ENCODE data around the gene RINT1. TPM values are rescaled to one million over a fixed set of nuclear protein-coding genes. Genes with fewer than 3 reads are reported as not detected.
"Not testable (repeated sequence)": the region's sequence is repeated elsewhere in the genome, so short reads cannot be mapped to it uniquely, and the experiment has no call there.

Gene RINT1
- polyA plus RNA-seq, 3 donors: 17.2 to 26.9 (median 25.5) TPM

DNA sequence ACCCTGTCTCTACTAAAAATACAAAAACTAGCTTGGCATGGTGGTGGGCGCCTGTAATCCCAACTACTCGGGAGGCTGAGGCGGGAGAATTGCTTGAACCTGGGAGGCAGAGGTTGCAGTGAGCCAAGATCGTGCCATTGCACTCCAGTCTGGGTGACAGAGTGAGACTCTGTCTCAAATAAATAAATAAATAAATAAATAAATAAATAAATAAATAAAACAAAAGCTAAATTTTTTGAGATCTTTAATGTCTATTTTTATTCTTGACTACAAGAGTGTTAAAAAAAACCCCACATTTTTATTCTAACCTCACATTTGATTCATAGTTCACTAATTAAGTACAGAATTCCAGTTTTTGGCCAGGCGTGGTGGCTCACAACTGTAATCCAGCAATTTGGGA is 4.3 kb upstream of the RINT1 start:
- DNase-seq: not testable (repeated sequence)

DNA sequence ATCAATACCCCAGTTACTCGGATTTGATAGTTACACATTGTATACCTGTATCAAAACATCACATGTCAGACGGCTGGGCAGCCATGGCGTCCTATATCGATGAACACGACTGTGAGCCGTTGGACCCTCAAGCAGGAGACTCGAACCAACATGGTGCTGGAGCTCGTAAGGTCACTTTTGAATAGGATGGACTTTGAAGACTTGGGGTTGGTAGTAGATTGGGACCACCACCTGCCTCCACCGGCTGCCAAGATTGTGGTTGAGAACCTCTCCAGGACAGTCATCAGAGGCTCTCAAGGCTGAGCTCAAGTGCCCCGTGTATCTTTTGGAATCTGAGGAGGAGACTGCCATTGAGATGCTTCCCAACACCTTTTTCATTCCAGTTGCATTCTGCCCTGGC is 1.9 kb upstream of the RINT1 start:
- DNase-seq: no peak

DNA sequence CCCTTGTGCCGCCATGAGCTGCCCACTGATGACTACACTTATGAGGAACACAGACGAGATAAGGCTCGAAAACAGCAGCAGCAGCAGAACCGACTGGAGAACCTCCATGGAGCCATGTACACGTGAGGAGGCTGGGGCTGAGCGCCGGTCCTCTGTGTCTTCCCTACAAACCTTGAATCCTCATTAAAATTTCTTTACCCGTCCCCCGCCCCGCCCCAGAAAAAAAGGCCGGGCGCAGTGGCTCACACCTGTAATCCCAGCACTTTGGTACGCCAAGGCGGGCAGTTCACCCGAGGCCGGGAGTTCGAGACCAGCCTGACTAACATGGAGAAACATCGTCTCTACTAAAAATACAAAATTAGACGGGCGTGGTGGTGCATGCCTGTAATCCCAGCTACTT is 1.5 kb upstream of the RINT1 start:
- DNase-seq: no peak

DNA sequence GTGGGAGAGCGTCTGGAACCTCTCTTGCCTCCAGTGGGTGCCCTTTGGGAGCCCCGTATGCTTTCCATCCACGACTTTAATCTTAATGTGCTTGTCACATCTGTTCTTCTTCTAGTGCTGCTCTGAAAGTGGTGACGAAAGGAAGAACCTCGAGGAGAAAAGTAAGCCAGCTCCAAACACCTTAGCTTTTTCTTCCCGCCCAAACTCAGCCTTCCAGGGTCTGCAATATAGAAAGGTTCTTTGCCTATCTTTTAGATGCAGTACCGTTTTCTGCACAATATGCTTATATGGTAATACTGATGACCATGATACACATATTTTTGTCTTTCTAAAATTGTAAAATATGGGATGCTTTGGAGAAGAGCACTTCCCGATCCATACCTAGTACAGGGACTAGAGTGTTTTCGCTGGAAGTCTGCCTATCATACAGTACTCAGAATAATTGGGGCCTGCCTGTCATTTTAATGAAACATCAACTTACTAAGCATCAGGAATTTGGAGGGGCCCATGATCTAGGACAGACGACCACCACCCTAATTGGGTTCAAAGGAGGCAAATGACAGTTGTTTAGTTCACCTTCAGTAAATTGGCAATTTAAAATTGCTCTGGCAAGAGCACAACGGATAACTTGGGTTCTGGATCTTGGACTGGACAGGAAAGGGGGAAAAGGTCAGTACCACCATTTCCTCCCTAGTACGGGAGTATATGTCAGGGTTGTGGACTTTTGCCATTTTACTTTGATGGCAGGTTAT is 884 bp downstream of the RINT1 start:
- DNase-seq: no peak

DNA sequence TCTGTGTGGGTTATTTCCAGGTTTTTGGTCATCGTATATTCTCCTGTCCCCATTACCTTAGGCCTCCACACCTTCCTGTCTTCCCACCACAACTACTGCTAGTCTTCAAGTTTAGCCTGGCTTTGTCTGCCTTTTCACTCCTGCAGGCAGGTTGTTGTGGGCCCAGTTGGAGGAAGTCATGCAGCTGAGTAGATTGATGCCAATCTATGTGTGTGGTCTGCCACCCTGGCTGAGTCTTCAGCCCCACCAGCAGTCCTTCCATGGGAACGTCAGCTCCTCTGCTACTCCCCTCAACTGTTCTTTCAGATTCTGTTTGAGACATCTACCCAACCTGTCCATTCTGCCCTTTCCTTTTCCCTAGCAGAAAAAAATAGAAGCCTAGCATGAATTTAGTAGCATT is 6.3 kb downstream of the RINT1 start:
- DNase-seq: no peak

DNA sequence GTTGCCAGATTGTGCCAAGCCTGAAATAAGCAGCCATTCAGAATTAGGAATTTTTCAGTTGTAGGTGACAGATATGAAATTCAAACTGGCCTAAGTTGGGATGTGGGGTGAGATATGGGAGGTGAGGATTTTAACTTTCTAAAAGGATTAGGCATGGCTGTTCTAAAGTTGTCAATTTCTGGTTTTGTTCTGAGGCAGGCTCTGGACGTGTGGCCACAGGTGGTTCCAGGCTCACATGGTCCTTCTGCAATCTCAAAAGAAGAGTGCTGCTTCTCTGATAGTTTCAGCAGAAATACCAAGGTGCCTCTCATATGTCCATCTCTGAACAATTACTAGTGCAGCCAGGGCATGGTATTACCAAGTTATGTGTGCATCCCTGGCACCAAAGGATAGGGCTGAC is 27.9 kb downstream of the RINT1 start:
- no peak for DNase-seq

DNA sequence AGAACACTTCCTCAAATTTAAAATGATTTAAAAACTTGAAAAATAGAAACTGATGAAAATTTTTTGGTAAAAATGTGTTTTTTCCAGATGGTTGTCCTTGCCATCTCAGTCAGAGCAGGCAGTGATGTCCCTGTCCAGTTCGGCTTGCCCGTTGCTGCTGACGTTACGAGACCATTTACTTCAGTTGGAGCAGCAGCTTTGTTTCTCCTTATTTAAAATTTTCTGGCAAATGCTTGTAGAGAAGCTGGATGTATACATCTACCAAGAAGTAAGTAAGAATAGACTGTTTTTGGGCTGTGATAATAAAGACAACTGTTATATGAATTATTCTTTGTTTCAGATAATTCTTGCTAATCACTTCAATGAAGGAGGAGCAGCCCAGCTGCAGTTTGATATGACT is 33.2 kb downstream of the RINT1 start:
- no peak for DNase-seq

DNA sequence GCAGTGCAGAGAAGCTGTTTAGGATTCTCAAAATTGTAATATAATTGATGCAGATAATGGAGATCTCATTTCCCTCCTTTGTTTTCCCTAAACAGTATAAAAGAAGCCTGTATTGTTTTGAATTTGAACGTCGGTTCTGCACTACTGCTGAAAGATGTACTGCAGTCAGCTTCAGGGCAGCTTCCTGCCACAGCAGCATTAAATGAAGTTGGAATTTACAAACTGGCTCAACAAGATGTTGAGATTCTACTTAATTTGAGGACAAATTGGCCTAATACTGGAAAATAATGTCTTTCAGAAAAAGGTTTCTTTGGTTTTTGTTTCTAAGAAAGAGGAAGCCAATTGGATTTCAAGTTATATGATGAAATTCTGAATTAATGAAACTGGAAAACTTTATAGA is 35.0 kb downstream of the RINT1 start:
- no peak for DNase-seq

DNA sequence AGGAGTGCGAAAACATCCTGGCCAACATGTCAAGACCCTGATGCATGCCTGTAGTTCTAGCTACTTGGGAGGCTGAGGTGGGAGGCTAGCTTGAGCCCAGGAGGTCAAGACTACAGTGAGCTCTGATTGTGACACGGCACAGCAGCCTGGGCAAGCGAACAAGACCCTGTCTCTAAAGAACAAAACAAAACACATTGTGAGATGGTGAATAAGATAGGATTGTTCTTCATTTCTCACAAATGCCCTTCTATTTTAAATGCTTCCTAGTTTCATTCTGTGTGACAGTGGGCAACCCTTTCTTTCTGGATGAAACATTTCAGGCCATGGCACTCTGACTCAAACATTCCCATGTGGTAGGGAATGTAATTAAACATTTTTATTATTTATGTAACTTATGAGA is 35.8 kb downstream of the RINT1 start:
- DNase-seq: no peak

DNA sequence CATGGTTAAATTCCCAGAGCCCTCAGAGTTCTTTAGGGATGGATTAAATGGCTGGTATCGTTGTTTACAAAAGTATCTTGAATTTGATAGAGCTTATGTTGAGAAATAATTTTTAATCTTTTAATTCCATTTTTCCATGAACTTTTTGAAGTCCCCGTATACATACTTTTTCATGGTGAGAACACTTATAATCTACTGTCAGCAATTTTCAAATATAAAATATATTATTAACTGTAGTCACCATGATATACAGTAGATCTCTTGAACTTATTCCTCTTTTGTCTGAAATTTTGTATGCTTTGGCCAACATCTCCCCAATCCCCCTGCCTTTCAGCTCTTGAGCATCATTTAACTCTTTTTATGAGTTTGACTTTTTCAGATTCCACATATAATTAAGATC is 39.9 kb downstream of the RINT1 start:
- no peak for DNase-seq

DNA sequence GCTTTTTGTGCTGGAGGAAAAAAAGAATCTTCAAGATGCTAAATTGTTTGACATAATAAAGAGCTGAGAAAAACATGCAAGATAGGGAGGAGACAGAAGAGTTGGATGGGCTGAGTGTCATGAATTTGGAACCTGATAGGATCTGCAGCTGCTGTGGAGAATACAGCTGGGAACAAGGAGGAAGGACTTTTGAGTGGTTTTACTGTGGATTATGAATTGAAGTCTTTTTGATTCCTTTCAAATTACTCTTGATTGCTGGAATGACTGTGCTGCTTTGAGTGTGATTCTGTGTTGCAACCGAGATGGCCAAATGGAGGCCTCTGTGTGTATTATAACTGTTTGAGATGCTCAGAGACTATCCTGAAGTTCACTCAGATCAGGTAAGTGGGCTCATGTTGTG is 45.2 kb downstream of the RINT1 start:
- no peak for DNase-seq

DNA sequence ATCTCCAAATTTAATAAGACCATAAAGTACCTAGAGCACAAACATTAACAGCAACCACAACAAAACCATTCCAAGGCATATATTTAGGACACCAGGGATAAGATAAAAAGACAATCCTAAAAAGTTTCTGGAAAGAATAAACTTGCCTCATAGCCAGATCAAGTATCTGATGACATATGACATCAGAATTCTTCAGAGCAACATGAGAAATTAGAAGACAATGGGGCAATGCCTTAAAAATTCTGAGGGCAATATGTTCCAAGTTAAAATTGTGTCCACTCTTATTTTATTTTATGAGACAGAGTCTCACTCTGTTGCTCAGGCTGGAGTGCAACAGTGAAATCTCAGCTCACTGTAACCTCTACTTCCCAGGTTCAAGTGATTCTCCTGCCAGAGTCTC is 46.5 kb downstream of the RINT1 start:
- no peak for DNase-seq

DNA sequence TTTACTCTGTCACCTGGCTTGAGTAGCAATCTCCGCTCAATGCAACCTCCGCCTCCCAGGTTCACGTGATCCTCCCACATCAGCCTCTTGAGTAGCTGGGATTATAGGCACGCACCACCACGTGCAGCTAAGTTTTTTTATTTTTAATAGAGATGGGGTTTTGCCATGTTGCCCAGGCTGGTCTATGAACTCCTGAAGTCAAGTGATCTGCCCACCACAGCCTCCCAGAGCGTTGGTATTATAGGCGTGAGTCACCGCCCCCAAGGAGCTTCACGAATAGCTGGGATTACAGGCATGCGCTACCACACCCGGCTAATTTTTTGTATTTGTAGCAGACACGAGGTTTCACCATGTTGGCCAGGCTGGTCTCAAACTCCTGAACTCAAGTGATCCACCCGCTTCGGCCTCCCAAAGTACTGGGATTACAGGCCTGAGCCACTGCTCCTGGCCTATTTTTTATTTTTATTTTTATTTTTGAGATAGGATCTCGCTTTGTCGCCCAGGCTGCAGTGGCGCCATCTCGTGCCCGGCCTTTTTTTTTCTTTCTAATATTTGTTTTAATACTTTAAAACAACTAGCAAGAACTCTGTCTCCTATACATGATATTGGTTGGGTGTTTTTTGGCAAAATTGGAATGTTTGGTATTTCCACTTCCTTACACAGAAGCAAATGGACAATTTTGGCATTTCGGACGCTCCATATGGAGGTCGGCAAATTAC is 48.2 kb downstream of the RINT1 start:
- DNase-seq: no peak

DNA sequence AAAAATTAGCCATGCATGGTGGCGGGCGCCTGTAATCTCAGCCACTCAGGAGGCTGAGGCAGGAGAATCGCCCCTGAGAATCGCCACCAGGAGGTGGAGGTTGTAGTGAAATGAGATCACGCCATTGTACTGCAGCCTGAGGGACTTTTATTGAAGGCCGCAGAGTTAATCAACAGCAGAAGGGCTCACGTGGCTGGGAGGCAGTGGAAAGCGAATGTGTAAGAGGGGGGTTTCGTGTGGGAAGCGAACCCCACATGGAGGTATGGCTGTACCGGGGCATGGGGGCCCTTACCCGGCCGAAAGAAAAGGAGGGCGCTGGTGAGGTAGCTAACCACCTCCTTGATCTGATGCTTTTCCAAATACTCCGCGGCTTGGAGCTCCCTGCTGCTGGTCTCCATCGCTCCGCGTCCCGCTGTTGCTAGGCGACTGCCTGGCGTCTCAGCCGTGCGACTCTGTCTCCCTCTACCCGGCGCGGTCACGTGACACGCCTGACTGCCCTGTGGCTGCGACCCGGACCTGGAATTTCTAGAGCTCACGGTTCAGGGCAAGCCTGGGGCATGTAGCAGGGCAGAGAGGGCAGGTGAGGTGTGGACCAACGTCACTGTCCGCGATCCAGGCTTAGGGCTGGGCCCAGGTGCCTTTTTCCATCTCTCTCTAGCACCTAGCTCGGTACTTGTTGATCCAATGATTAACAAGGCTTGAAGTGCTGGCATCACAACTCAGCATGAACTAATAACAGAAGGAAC is 49.2 kb downstream of the RINT1 start, which contains the start of gene EFCAB10:
TSS of gene EFCAB10 (minus strand) at position 428 of the 746 bp plus-strand sequence. CDS start at position 398, 30 bp downstream.
- peak; percentile 80 for DNase-seq

DNA sequence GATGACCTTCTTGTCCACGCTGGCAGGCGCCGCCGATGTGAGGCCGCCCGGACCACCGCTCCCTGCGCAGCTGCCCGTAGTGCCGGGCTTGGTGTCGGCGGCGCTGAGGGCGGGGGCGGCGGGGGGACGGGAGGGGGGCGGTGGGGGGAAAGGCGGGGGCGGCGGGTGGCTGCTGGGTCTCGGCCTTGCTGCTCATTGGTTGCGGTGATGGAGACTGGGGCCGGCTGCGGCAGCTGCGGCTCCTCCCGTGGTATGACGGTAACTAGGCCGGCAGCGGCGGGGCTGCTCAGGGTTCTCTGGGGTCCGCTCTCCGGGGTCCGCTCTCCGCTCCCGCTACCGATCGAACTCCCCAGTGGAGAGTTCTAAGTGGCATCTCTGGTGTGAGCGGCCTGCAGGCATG is 51.1 kb downstream of the RINT1 start:
- DNase-seq: no peak

DNA sequence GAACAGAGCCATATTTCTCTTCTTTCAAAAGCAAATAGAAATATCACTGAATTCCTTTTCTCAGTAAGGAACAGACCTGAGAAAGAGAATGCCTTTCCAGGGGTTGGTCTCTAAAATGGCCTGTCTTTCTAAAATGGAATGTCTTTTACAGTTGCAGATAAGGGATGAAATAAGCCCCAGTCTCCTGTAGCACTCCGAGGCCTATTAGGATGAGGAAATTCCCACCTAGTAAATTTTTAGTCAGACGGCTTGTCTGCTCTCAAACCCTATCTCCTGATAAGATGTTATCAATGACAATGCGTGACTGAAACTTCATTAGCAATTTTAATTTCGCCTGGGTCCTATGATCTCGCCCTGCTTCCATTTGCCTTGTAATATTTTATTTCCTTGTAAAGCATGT is 52.2 kb downstream of the RINT1 start:
- DNase-seq: no peak

DNA sequence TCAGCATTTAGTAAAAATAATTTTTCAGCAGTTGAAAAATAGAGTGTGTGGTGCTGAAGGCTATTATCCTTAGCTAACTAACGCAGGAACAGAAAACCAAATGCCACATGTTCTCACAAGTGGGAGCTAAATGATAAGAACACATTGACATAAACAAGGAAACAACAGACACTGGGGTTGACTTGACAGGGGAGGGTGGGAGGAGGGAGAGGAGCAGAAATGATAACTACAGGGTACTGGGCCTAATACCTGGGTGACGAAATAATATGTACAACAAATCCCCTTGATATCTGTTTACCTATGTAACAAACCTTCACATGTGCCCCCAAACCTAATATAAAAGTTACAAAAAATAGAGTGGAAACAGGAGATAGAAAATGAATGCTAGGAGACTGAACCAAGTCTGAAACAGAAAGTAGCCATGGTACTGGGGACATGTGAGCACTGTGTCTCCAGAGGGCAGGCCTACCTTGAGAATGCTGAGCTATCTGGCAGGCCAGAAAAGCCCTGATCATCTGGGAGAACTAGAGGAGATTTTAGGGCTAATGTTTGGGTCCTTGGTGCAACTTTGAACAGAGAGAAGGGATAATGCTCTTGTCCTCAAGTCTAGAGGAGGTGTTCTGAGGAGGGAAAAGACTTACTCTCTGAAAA is 54.0 kb downstream of the RINT1 start:
- no peak for DNase-seq

DNA sequence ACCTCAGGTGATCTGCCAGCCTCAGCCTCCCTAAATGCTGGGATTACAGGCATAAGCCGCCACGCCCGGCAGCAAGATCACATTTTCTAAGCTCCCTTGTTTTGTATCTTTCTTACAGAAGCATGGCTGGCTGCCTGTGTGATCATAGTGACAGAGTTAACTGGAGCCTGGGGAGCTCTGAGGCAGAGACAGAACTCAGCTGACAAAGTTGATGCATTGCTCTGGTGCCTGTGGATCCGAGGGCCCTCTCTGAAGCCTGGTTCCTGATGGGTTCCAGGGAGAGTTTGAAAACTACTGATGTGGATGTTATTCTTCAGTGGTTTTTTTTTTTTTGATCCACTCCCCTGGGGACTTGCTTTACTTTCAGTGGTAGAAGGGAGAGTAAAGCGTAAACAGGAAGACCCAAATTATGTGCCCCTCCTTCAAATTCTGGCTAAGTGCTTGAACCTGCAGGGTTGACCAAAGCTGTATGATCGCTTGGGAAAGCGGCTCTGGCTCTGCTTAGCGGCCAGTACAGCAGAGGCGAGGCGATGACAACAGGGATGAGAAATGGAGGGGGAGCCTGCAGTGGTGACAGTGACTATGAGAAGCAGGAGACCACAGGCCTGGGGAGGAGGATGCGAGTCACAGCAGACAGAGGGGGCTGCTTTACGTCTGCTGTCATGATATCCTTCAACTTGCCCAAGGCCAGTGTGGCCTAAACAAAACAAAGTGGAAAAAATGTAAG is 56.1 kb downstream of the RINT1 start:
- DNase-seq: no peak

DNA sequence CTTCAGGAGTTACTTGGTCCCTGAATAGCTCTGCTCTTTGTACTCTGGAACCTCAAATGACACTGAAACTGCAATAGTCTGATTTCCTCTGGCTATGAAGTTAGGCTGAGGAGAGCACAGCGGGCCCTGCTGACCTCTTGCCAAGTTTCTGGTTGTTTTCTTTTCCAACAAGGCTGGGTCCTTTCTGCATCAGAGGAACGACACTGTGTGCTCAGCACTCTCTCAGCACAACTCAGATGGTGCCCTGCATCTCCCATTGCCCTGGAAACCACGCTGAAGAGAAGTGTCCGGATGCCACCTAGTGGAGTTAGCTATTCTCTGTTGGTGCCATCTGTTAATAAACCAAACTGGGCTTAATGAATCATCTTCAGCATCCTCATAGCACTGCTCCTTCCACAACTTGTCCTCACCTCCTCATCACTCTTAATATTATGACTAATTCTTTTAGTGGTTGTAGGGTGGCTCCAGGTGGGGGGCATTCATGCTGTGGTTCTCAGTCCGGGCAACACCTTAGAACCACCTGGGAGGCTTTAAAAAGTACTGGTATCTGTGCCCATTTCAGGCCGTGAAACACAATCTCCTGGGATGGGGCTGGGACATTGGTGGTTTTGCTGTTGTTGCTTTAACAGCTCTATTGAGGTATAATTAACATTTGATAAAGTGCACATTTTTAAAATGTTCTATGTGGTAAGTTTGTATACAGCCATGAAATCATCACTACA is 57.5 kb downstream of the RINT1 start:
- peak; percentile 60 for DNase-seq

DNA sequence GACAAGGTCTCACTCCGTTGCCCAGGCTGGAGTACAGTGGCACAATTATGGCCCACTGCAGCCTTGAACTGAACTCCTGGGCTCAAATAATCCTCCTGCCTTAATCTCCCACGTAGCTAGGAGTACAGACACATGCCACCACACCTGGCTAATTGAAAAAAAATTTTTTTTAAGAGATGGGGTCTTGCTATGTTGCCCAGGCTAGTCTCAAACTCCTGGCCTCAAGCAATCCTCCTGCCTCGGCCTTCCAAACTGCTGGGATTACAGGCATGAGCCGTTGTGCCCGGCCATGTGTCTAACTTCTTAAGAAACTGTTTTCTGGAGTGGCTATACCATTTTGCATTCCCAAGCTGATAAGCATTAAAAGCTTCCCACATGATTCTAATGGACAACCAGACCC is 58.8 kb downstream of the RINT1 start:
- DNase-seq: no peak

DNA sequence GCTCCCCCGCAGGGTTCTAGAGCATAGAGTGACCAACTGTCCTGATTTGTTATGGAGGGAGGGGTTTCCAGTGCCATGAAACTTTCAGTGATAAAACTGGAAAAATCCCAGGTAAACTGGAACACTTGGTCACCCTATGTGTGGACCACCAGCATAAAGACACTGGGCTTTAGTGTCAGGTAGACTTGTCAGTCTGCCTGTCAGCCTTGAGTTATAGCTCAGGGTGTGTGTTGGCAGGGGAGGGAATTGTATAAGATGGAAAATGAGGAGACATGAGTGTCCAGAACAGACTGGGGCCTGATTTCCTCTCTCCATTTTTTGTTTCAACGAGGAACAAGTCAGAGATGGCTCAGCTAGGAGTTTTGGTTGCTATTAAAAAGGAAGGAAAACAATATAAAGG is 59.5 kb downstream of the RINT1 start:
- no peak for DNase-seq
